Measurements from ENCODE around the gene MINK1.

DNA sequence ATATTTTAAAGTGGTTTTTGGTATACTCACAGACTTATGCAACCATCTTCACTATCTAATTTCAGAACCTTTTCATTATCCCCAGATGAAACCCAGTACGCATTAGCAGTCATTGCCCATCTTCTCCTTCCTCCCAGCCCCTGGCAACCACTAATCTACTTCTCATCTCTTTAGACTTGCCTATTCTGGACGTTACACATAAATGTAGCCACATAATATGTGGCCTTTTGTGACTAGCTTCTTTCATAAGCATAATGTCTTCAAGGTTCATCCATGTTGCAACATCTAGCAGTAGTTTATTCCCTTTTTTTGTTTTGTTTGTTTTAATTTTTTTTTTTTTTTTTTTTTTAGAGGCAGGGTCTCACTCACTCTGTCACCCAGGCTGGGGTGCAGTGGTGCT lies 37.7 kb downstream of the MINK1 start:
- no peak for TF ChIP-seq CTCF (IDR thresholded peaks at IDR 0.05)
- no peak for TF ChIP-seq POLR2AphosphoS5 (IDR thresholded peaks at IDR 0.05)
- no peak for TF ChIP-seq POLR2A (IDR thresholded peaks at IDR 0.05)
